Thyroid gland (tissue), 4 donors: ENCODE measurements around the gene DDX24.

Experiments
- POLR2A ChIP-seq, 2 donors: fragments of 450-650 bp; IDR thresholded peaks; one replicate each; pipeline ENCODE4 v1.6.1; 2017; ENCODE audit warnings: antibody characterized with exemption in 2 of 2, mild to moderate bottlenecking in 2 of 2, moderate library complexity in 1 of 2
- TF ChIP-seq, protein P1 (sequence below), 6 experiments: fragments of 200-600 bp in 3 of 6; fragments of 450-650 bp in 3 of 6; sonication (generic) in 3 of 6; IDR thresholded peaks; one replicate each; pipeline ENCODE4 v1.5.1; 2016 to 2019; ENCODE audit warnings: antibody characterized with exemption in 6 of 6, mild to moderate bottlenecking in 2 of 6, inconsistent platforms in 1 of 6, moderate library complexity in 1 of 6

DNA sequence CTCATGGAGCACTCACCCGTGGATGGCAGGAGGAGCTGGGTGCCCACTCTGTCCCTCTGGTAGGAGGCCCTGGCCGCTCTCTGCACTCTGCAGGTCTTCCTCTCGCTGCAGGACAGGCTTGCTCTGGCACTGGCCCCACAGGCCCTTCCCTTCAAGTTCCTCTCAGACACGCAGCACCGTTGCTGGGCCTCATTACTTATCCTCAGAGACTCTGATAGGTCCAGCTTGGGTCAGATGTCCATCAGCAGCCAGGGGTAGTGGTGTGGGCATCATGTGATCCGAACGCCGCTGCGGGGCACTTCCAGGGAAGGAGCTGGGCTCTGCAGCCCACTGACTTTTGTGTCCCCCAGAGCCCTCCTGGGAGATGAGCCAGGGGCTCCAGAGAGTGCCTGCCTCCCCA, 43.0 kb downstream of the DDX24 start:
- TF ChIP-seq, protein P1, sequence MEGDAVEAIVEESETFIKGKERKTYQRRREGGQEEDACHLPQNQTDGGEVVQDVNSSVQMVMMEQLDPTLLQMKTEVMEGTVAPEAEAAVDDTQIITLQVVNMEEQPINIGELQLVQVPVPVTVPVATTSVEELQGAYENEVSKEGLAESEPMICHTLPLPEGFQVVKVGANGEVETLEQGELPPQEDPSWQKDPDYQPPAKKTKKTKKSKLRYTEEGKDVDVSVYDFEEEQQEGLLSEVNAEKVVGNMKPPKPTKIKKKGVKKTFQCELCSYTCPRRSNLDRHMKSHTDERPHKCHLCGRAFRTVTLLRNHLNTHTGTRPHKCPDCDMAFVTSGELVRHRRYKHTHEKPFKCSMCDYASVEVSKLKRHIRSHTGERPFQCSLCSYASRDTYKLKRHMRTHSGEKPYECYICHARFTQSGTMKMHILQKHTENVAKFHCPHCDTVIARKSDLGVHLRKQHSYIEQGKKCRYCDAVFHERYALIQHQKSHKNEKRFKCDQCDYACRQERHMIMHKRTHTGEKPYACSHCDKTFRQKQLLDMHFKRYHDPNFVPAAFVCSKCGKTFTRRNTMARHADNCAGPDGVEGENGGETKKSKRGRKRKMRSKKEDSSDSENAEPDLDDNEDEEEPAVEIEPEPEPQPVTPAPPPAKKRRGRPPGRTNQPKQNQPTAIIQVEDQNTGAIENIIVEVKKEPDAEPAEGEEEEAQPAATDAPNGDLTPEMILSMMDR (IDR thresholded peaks at IDR 0.05): no peak
- no peak for TF ChIP-seq POLR2A (IDR thresholded peaks at IDR 0.05)
